Pancreas (tissue), 10 donors: ENCODE measurements around the gene SLC38A1. TPM values are rescaled to one million over a fixed set of nuclear protein-coding genes. Genes with fewer than 3 reads are reported as not detected.

Source experiments
- ATAC-seq, 4 donors: fragments of 200-7000 bp; cut with Tn5 transposase; one replicate each; pipeline versions ENCODE4 v1.8.0 to v1.9.1; 2020; ENCODE audit warnings: mild to moderate bottlenecking in 4 of 4, moderate library complexity in 4 of 4
- DNase-seq, 6 donors: peaks; one replicate each; pipeline ENCODE4 v3.0.0-alpha.2; 2020
- FAIRE-seq: peaks from 2 replicates; lab custom pipeline; 2012; peaks lifted over from hg19 to GRCh38; lab: Jason Lieb, UNC
- H3K27ac ChIP-seq, 4 donors: fragments of 200-600 bp; sonication (generic); 1 replicate in 3 of 4; 2 replicates in 1 of 4; pipeline versions ENCODE4 v1.5.0 to v1.8.0; 2020
- H3K27me3 ChIP-seq, 4 donors: fragments of 200-600 bp; one replicate each; pipeline ENCODE4 v1.8.0; 2021
- H3K36me3 ChIP-seq, 3 donors: fragments of 200-600 bp; sonication (generic) in 1 of 3; one replicate each; pipeline versions ENCODE4 v1.5.0 to v1.8.0; 2020 to 2021
- H3K4me1 ChIP-seq, 3 donors: fragments of 200-600 bp; one replicate each; pipeline ENCODE4 v1.8.0; 2021
- H3K4me3 ChIP-seq, 4 donors: fragments of 200-600 bp; sonication (generic) in 2 of 4; one replicate each; pipeline versions ENCODE4 v1.5.0 to v1.8.0; 2020 to 2021
- H3K9me3 ChIP-seq, 4 donors: fragments of 200-600 bp; one replicate each; pipeline ENCODE4 v1.8.0; 2021
- WGBS, 2 donors: extraction: QIAGEN DNeasy Blood & Tissue Kit; methylation state at CpG; one replicate each; pipeline ENCODE4 v1.1.7; 2013; 5-methylcytosine and 5-hydroxymethylcytosine counted together
- intact Hi-C, 3 donors: fragments of 100-400 bp; cut with DNase I; formaldehyde crosslinking; loops; one replicate each; pipeline versions ENCODE4 v1.11.1 to v1.14.2; 2022
- polyA plus RNA-seq, 2 donors: library from polyadenylated mRNA; stranded (reverse); fragments of 200-250 nt; gene quantifications; one replicate each; pipeline ENCODE4 v1.2.3, GENCODE V29; 2013
- total RNA-seq, 6 donors: library from RNA; stranded (reverse); fragmentation: NEBNext Ultra II Directional in 4 of 6; extraction: Animal tissue kit (Norgen Biotek cat#: 25700) in 4 of 6; gene quantifications; one replicate each; pipeline versions ENCODE4 v1.2.1 to v1.2.4, GENCODE V29; 2021 to 2023
- TF ChIP-seq, protein P1 (sequence below), 4 donors: fragments of 200-600 bp; sonication (generic) in 3 of 4; IDR thresholded peaks; one replicate each; pipeline versions ENCODE4 v1.5.0 to v1.8.0; 2021; ENCODE audit warnings: antibody characterized with exemption in 4 of 4
- donor health status: healthy with polysubstance abuse.
- donor health status: DM: no; HTN: no; CAD: no; lungs with moderate emphysema.
- donor health status: DM: no; HTN: no; CAD: no.
- donor health status: control.
- donor health status: control.
- donor health status: Bipolar disorder and iron deficiency.
- donor health status: DM: yes; HTN: yes; CAD: no.
- donor health status: DM: no; HTN: no; CAD: no.
- donor health status: DM: no; HTN: no; CAD: no.
- donor health status: DM: yes; HTN: yes; CAD: no.

The SLC38A1 gene
- total and polyA plus RNA-seq, 8 donors = 5.7 to 78.8 (median 24.3) TPM

GRCh38 chr12:46244273-46244915 is 24.4 kb downstream of the SLC38A1 start:
- Histone ChIP-seq H3K27ac (no peak overlapping the region), H3K4me3 (no peak overlapping the region), H3K9me3 (no peaks in the 10 kb centered on the region), H3K27me3 (no peaks in the 10 kb centered on the region), H3K36me3 (peaks cover 0 to 5% (median 0%) of the 10 kb centered on the region in 3 donors), H3K4me1 (no peaks in the 10 kb centered on the region)
- ATAC-seq (no peak), DNase-seq (no peak), FAIRE-seq (no peak)
- WGBS, 2 donors = 94 to 96% methylated on average over 1 of the region's 1 CpG
- intact Hi-C loops = no loop called here
- TF ChIP-seq, protein P1, sequence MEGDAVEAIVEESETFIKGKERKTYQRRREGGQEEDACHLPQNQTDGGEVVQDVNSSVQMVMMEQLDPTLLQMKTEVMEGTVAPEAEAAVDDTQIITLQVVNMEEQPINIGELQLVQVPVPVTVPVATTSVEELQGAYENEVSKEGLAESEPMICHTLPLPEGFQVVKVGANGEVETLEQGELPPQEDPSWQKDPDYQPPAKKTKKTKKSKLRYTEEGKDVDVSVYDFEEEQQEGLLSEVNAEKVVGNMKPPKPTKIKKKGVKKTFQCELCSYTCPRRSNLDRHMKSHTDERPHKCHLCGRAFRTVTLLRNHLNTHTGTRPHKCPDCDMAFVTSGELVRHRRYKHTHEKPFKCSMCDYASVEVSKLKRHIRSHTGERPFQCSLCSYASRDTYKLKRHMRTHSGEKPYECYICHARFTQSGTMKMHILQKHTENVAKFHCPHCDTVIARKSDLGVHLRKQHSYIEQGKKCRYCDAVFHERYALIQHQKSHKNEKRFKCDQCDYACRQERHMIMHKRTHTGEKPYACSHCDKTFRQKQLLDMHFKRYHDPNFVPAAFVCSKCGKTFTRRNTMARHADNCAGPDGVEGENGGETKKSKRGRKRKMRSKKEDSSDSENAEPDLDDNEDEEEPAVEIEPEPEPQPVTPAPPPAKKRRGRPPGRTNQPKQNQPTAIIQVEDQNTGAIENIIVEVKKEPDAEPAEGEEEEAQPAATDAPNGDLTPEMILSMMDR (IDR thresholded peaks at IDR 0.05) = no peak

DNA sequence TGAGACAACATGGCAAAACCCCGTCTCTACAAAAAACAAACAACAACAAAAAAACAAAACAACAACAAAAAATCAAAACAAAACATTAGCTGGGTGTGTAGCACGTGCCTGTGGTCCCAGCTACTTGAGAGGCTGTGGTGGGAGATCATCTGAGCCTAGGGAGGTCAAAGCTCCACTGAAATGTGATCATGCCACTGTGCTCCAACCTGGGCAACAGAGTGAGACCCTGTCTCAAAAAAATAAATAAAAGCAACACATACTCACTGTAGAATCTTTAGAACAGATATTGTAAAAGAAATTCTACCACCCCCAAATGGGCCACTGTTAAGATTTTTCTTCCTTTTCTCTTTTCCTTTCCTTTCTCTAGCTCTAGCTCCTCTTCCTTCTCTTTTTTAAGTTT is 26.3 kb downstream of the SLC38A1 start:
- ATAC-seq = no peak
- H3K36me3 ChIP-seq = peaks cover 0 to 5% (median 0%) of the 10 kb centered on the region in 3 donors
- DNase-seq = no peak
- H3K4me3 ChIP-seq = no peak overlapping the region
- TF ChIP-seq, protein P1 (IDR thresholded peaks at IDR 0.05) = no peak
- H3K4me1 ChIP-seq = no peaks in the 10 kb centered on the region
- FAIRE-seq = no peak
- H3K27me3 ChIP-seq = no peaks in the 10 kb centered on the region
- intact Hi-C loops = no loop called here
- no peaks in the 10 kb centered on the region for H3K9me3 ChIP-seq
- 94 to 97% methylated on average over 2 of the region's 2 CpGs for WGBS, 2 donors
- H3K27ac ChIP-seq = no peak overlapping the region

GRCh38 chr12:46240436-46240835 is 28.4 kb downstream of the SLC38A1 start:
- intact Hi-C loops = no loop called here
- Histone ChIP-seq H3K4me1 (no peaks in the 10 kb centered on the region), H3K9me3 (no peaks in the 10 kb centered on the region), H3K36me3 (peaks cover 0 to 5% (median 0%) of the 10 kb centered on the region in 3 donors), H3K4me3 (no peak overlapping the region), H3K27ac (no peak overlapping the region), H3K27me3 (no peaks in the 10 kb centered on the region)
- FAIRE-seq (no peak), ATAC-seq (no peak), DNase-seq (no peak)
- TF ChIP-seq, protein P1 (IDR thresholded peaks at IDR 0.05) = no peak
- 97% methylated on average over 7 of the region's 7 CpGs for WGBS, 2 donors

DNA sequence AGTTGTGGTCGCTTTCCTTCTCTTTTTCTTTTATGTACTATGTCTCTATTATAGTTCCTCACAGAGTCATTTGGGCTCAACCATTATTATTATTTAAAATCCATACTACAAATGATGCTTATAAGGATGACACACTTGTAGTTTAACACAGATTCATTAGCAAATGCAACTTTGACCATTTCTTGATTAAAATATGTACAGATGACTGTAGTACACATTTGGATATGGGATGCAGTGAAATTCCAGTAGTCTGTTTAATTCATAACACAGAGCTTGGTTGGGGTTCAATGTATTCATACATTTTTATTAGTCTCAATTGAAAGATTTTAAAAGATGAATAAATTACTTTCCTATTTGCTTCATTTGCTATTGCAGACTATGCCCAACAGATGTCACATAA is 30.0 kb downstream of the SLC38A1 start:
- no peak for ATAC-seq
- no peak for FAIRE-seq
- intact Hi-C loops = no loop called here

More for the DNA sequence above, 30.0 kb downstream of the SLC38A1 start:
- peaks cover 0 to under 1% (median 0%) of the 10 kb centered on the region in 3 donors for H3K4me1 ChIP-seq
- no peaks in the 10 kb centered on the region for H3K27me3 ChIP-seq
- TF ChIP-seq, protein P1 (IDR thresholded peaks at IDR 0.05) = no peak
- H3K27ac ChIP-seq = no peak overlapping the region
- H3K9me3 ChIP-seq = no peaks in the 10 kb centered on the region
- no peak overlapping the region for H3K4me3 ChIP-seq
- no peak for DNase-seq
- peaks cover 0 to 5% (median 0%) of the 10 kb centered on the region in 3 donors for H3K36me3 ChIP-seq
- 93 to 100% methylated on average over 1 of the region's 1 CpG for WGBS, 2 donors
